Keratinocyte (primary cell): Measurements from ENCODE around the gene MTMR2. TPM values are rescaled to one million over a fixed set of nuclear protein-coding genes. Genes with fewer than 3 reads are reported as not detected.

Experiments
- DNase-seq: peaks from one replicate; pipeline ENCODE4 v3.0.0-alpha.2; 2011; ENCODE audit warnings: low read depth, missing footprints, low spot score
- FAIRE-seq: peaks from 2 replicates; lab custom pipeline; 2011; peaks lifted over from hg19 to GRCh38; lab: Jason Lieb, UNC
- H2AFZ ChIP-seq: 2 replicates; pipeline ENCODE4 v1.6.0; 2012; ENCODE audit warnings: low read length, control low read depth, inconsistent platforms; ENCODE audit not compliant: control insufficient read depth
- H3K27ac ChIP-seq: 2 replicates; pipeline ENCODE4 v1.5.1; 2011; ENCODE audit warnings: low read length; ENCODE audit not compliant: control insufficient read depth, insufficient read depth
- H3K27me3 ChIP-seq: 3 replicates; pipeline ENCODE4 v1.6.0; 2011; ENCODE audit warnings: low read length; ENCODE audit not compliant: control insufficient read depth, insufficient read depth; ENCODE audit errors: extremely low read depth
- H3K36me3 ChIP-seq, 2 experiments: 2 replicates in 1 of 2; 3 replicates in 1 of 2; pipeline ENCODE4 v1.5.1; 2011; ENCODE audit warnings: low read length in 2 of 2, mild to moderate bottlenecking in 1 of 2; ENCODE audit not compliant: control insufficient read depth in 2 of 2, insufficient read depth in 2 of 2; ENCODE audit errors: extremely low read depth in 1 of 2
- H3K4me1 ChIP-seq: 3 replicates; pipeline ENCODE4 v1.5.1; 2011; ENCODE audit warnings: low read length; ENCODE audit not compliant: control insufficient read depth, insufficient read depth; ENCODE audit errors: extremely low read depth
- H3K4me2 ChIP-seq: 3 replicates; pipeline ENCODE4 v1.6.0; 2011; ENCODE audit warnings: low read depth, low read length; ENCODE audit not compliant: control insufficient read depth, insufficient read depth; ENCODE audit errors: extremely low read depth
- H3K4me3 ChIP-seq, 3 experiments: fragments of 200-600 bp in 1 of 3; sonication (generic) in 1 of 3; 2 replicates in 2 of 3; 3 replicates in 1 of 3; pipeline ENCODE4 v1.5.1; 2011 to 2016; ENCODE audit warnings: low read length in 3 of 3, mild to moderate bottlenecking in 3 of 3, control low read depth in 2 of 3, inconsistent platforms in 1 of 3, low read depth in 1 of 3, mixed read lengths in 1 of 3, mixed run types in 1 of 3, moderate library complexity in 1 of 3; ENCODE audit not compliant: control insufficient read depth in 2 of 3, insufficient read depth in 2 of 3; ENCODE audit errors: extremely low read depth in 1 of 3
- H3K79me2 ChIP-seq: 2 replicates; pipeline ENCODE4 v1.6.0; 2012; ENCODE audit warnings: low read length; ENCODE audit not compliant: control insufficient read depth, insufficient read depth
- H3K9ac ChIP-seq: 3 replicates; pipeline ENCODE4 v1.6.0; 2011; ENCODE audit warnings: low read length; ENCODE audit not compliant: control insufficient read depth, insufficient read depth; ENCODE audit errors: extremely low read depth
- H3K9me1 ChIP-seq: 3 replicates; pipeline ENCODE4 v1.6.0; 2011; ENCODE audit warnings: low read length; ENCODE audit not compliant: control insufficient read depth, insufficient read depth; ENCODE audit errors: extremely low read depth
- H3K9me3 ChIP-seq: 2 replicates; pipeline ENCODE4 v1.5.1; 2012; ENCODE audit warnings: low read depth, low read length; ENCODE audit not compliant: control insufficient read depth
- H4K20me1 ChIP-seq: 3 replicates; pipeline ENCODE4 v1.6.0; 2011; ENCODE audit warnings: low read length; ENCODE audit not compliant: control insufficient read depth, insufficient read depth; ENCODE audit errors: extremely low read depth
- CTCF ChIP-seq, 3 experiments: IDR thresholded peaks in 1 of 3; conservative IDR thresholded peaks in 1 of 3; optimal IDR thresholded peaks in 1 of 3; 2 replicates in 2 of 3; 3 replicates in 1 of 3; pipeline versions ENCODE3 to v1.5.1; 2011; ENCODE audit warnings: low read length in 3 of 3, mild to moderate bottlenecking in 3 of 3, moderate library complexity in 2 of 3, control low read depth in 1 of 3, inconsistent platforms in 1 of 3; ENCODE audit not compliant: insufficient read depth in 2 of 3; ENCODE audit errors: extremely low read depth in 1 of 3
- EZH2 ChIP-seq: IDR thresholded peaks from one replicate; pipeline ENCODE4 v1.6.1; 2012; ENCODE audit warnings: inconsistent platforms, mild to moderate bottlenecking, low read length, moderate library complexity
- dilution Hi-C: fragments of 300-500 bp; cut with MboI; formaldehyde crosslinking; loops from one replicate; pipeline ENCODE4 v1.7.0; 2020; ENCODE audit warnings: low sequenced_read_pairs; ENCODE audit not compliant: extremely low pct_ligation_motif_present
- polyA plus RNA-seq, 5 experiments: library from polyadenylated mRNA; depleted of rRNA in 3 of 5; stranded (reverse) in 3 of 5; stranded (forward) in 1 of 5; unstranded in 1 of 5; fragments of >200 nt; gene quantifications; 1 replicate in 1 of 5; 2 replicates in 3 of 5; 3 replicates in 1 of 5; pipeline versions ENCODE4 v1.2.1 to v1.2.3, GENCODE V29; 2011 to 2012; ENCODE audit warnings: missing spikeins in 2 of 5, low read depth in 1 of 5, low replicate concordance in 1 of 5

Gene MTMR2
- polyA plus RNA-seq, 1 donor (not counting 4 experiments of a cell fraction or from before 2014, with no cell fraction given): 27.0 TPM

- DNase-seq (no peak), FAIRE-seq (no peak)
- no peaks in the 10 kb centered on the region for H3K9me1 ChIP-seq
- H3K9me3 ChIP-seq: no peaks in the 10 kb centered on the region
- H3K4me2 ChIP-seq: no peak overlapping the region
- dilution Hi-C loops: no loop called here
- peaks cover 2% of the 10 kb centered on the region for H3K79me2 ChIP-seq
- no peak for TF ChIP-seq EZH2
- TF ChIP-seq CTCF (optimal IDR thresholded peaks at IDR 0.05 in 1 of 3, IDR thresholded peaks at IDR 0.05 in 1 of 3, conservative IDR thresholded peaks at IDR 0.05 in 1 of 3; ENCODE audit: extremely low read depth in 1 of 3, insufficient read depth in 2 of 3, low read length in 3 of 3): no peak
- H3K9ac ChIP-seq: no peak overlapping the region
- peaks cover 0 to 2% of the 10 kb centered on the region in 2 experiments for H3K36me3 ChIP-seq
- no peaks in the 10 kb centered on the region for H4K20me1 ChIP-seq
- H3K27me3 ChIP-seq: no peaks in the 10 kb centered on the region
- H3K4me3 ChIP-seq: no peak overlapping the region
- H2AFZ ChIP-seq: no peak overlapping the region
- no peaks in the 10 kb centered on the region for H3K4me1 ChIP-seq
- no peak overlapping the region for H3K27ac ChIP-seq
These were observed 121.1 kb downstream of the MTMR2 start for GRCh38 chr11:95802806-95803205.

DNA sequence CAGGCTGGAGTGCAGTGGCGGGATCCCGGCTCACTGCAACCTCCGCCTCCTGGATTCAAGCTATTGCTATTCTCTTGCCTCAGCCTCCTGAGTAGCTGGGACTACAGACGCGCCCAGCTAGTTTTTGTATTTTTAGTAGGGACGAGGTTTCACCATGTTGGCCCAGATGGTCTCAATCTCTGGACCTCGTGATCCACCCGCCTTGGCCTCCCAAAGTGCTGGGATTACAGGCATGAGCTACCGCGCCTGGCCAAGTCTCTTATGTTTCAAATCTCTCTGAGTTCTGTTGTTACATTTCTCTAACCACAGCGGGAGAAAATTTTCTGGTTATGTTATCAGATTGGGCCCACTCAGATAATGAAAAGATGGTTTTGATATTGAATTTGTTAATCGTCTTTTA lies 123.5 kb downstream of the MTMR2 start:
- no peaks in the 10 kb centered on the region for H3K4me1 ChIP-seq
- FAIRE-seq: no peak
- peaks cover 8% of the 10 kb centered on the region for H3K79me2 ChIP-seq
- no peak overlapping the region for H3K9ac ChIP-seq
- DNase-seq: no peak
- H2AFZ ChIP-seq: no peak overlapping the region
- H3K9me3 ChIP-seq: no peaks in the 10 kb centered on the region
- H4K20me1 ChIP-seq: no peaks in the 10 kb centered on the region
- no peaks in the 10 kb centered on the region for H3K27me3 ChIP-seq
- H3K9me1 ChIP-seq: no peaks in the 10 kb centered on the region
- TF ChIP-seq EZH2 (no peak), CTCF (optimal IDR thresholded peaks at IDR 0.05 in 1 of 3, IDR thresholded peaks at IDR 0.05 in 1 of 3, conservative IDR thresholded peaks at IDR 0.05 in 1 of 3; ENCODE audit: extremely low read depth in 1 of 3, insufficient read depth in 2 of 3, low read length in 3 of 3) (no peak)
- no peak overlapping the region for H3K4me3 ChIP-seq
- H3K27ac ChIP-seq: no peak overlapping the region
- H3K36me3 ChIP-seq: no peaks in the 10 kb centered on the region
- dilution Hi-C loops: no loop called here
- no peak overlapping the region for H3K4me2 ChIP-seq
